CD4-positive, alpha-beta T cell treated with Interleukin-21 for 1 hour (primary cell): Measurements from ENCODE around the gene CTNND2.

Source experiments
- DNase-seq: peaks from one replicate; pipeline ENCODE4 v3.0.0-alpha.2; 2020

Gene CTNND2

GRCh38 chr5:11305245-11305644 lies 599.0 kb downstream of the CTNND2 start:
- no peak for DNase-seq

- no peak for DNase-seq
These were observed 599.6 kb downstream of the CTNND2 start for GRCh38 chr5:11304641-11305040.

GRCh38 chr5:11302663-11303062 lies 601.6 kb downstream of the CTNND2 start:
- no peak for DNase-seq

GRCh38 chr5:11301171-11301570 lies 603.1 kb downstream of the CTNND2 start:
- no peak for DNase-seq

- no peak for DNase-seq
These were observed 603.5 kb downstream of the CTNND2 start for GRCh38 chr5:11300736-11301135.

- DNase-seq = no peak
These were observed 605.4 kb downstream of the CTNND2 start for GRCh38 chr5:11298877-11299276.

- DNase-seq = no peak
These were observed 610.7 kb downstream of the CTNND2 start for GRCh38 chr5:11293523-11293922.

- DNase-seq = no peak
These were observed 611.4 kb downstream of the CTNND2 start for GRCh38 chr5:11292648-11293356.

GRCh38 chr5:11289733-11290132 lies 614.5 kb downstream of the CTNND2 start:
- DNase-seq = no peak

GRCh38 chr5:11289208-11289607 lies 615.0 kb downstream of the CTNND2 start:
- no peak for DNase-seq

- no peak for DNase-seq
These were observed 622.4 kb downstream of the CTNND2 start for GRCh38 chr5:11281842-11282241.

GRCh38 chr5:11277323-11277722 lies 626.9 kb downstream of the CTNND2 start:
- no peak for DNase-seq

GRCh38 chr5:11273180-11273903 lies 630.9 kb downstream of the CTNND2 start:
- DNase-seq = no peak

- DNase-seq = no peak
These were observed 634.7 kb downstream of the CTNND2 start for GRCh38 chr5:11269515-11269914.

GRCh38 chr5:11268891-11269290 lies 635.4 kb downstream of the CTNND2 start:
- no peak for DNase-seq

- DNase-seq = no peak
These were observed 637.9 kb downstream of the CTNND2 start for GRCh38 chr5:11266331-11266730.

- DNase-seq = no peak
These were observed 643.0 kb downstream of the CTNND2 start for GRCh38 chr5:11261241-11261640.

- DNase-seq = no peak
These were observed 646.2 kb downstream of the CTNND2 start for GRCh38 chr5:11258001-11258400.

GRCh38 chr5:11252523-11252922 lies 651.7 kb downstream of the CTNND2 start:
- no peak for DNase-seq

- DNase-seq = no peak
These were observed 652.2 kb downstream of the CTNND2 start for GRCh38 chr5:11252075-11252474.

GRCh38 chr5:11251247-11251646 lies 653.0 kb downstream of the CTNND2 start:
- no peak for DNase-seq

GRCh38 chr5:11248966-11249365 lies 655.3 kb downstream of the CTNND2 start:
- DNase-seq = no peak

GRCh38 chr5:11247224-11247623 lies 657.0 kb downstream of the CTNND2 start:
- no peak for DNase-seq
